OCI-LY7 (cell line): Measurements from ENCODE around the gene NIN. TPM values are rescaled to one million over a fixed set of nuclear protein-coding genes. Genes with fewer than 3 reads are reported as not detected.

Source experiments
- BruUV-seq: library from RNA; stranded (reverse); fragments of 400-500 nt; replicated peaks from 2 replicates; lab custom pipeline; 2021; lab: Mats Ljungman, UMichigan
- CTCF ChIA-PET: fragments of 300-600 bp; sonication (Branson Sonifier 250); formaldehyde crosslinking; loops from one replicate; lab custom pipeline; 2022; ENCODE audit warnings: antibody characterized with exemption; ENCODE audit not compliant: unreplicated experiment; lab: Charles Lee
- POLR2A ChIA-PET: fragments of 300-600 bp; sonication (Branson Sonifier 250); formaldehyde crosslinking; loops from one replicate; lab custom pipeline; 2022; ENCODE audit warnings: antibody characterized with exemption; lab: Charles Lee
- DNase-seq: peaks from one replicate; pipeline ENCODE4 v3.0.0-alpha.2; 2015; ENCODE audit warnings: low spot score
- H2AFZ ChIP-seq: fragments of 200-600 bp; sonication (generic), shearing (Covaris generic); 2 replicates; pipeline ENCODE4 v1.6.1; 2014; ENCODE audit warnings: mild to moderate bottlenecking, antibody characterized with exemption, low read length, moderate library complexity
- H3K27ac ChIP-seq: fragments of 200-600 bp; sonication (generic); 2 replicates; pipeline ENCODE4 v1.5.1; 2014; ENCODE audit warnings: mixed run types, low read depth, mild to moderate bottlenecking, moderate library complexity, low read length, inconsistent platforms; ENCODE audit not compliant: poor library complexity, severe bottlenecking
- H3K36me3 ChIP-seq: fragments of 200-600 bp; sonication (generic); 2 replicates; pipeline ENCODE4 v1.6.1; 2014; ENCODE audit warnings: mild to moderate bottlenecking, antibody characterized with exemption, low read length, moderate library complexity, mixed read lengths; ENCODE audit not compliant: insufficient read depth
- H3K4me1 ChIP-seq: fragments of 200-600 bp; sonication (generic); 2 replicates; pipeline ENCODE4 v1.5.1; 2014; ENCODE audit warnings: mild to moderate bottlenecking, low read length; ENCODE audit not compliant: insufficient read depth, poor library complexity, severe bottlenecking
- H3K4me2 ChIP-seq: fragments of 200-600 bp; sonication (generic); 2 replicates; pipeline ENCODE4 v1.6.1; 2014; ENCODE audit warnings: mild to moderate bottlenecking, low read length
- H3K4me3 ChIP-seq: fragments of 200-600 bp; sonication (generic); 2 replicates; pipeline ENCODE4 v1.5.1; 2014; ENCODE audit warnings: mild to moderate bottlenecking, low read depth, low read length; ENCODE audit not compliant: poor library complexity, severe bottlenecking
- H3K79me2 ChIP-seq: fragments of 200-600 bp; sonication (generic); 2 replicates; pipeline ENCODE4 v1.6.1; 2016; ENCODE audit warnings: low read depth, mild to moderate bottlenecking, low read length, moderate library complexity, mixed read lengths; ENCODE audit not compliant: insufficient read depth
- H3K9me2 ChIP-seq: fragments of 200-600 bp; sonication (generic); 2 replicates; pipeline ENCODE4 v1.6.1; 2016; ENCODE audit warnings: mild to moderate bottlenecking, low read length, mixed read lengths; ENCODE audit not compliant: insufficient read depth
- H3K9me3 ChIP-seq: fragments of 200-600 bp; sonication (generic); 2 replicates; pipeline ENCODE4 v1.6.1; 2014; ENCODE audit warnings: mild to moderate bottlenecking, mixed run types, low read length, mixed read lengths
- H4K20me1 ChIP-seq: fragments of 200-600 bp; sonication (generic); 2 replicates; pipeline ENCODE4 v1.6.1; 2014; ENCODE audit warnings: mild to moderate bottlenecking, antibody characterized with exemption, low read length, moderate library complexity, mixed read lengths; ENCODE audit not compliant: insufficient read depth
- CTCF ChIP-seq: fragments of 200-600 bp; sonication (generic); conservative IDR thresholded peaks from 2 replicates; pipeline ENCODE4 v1.5.1; 2014; ENCODE audit warnings: mild to moderate bottlenecking, antibody characterized with exemption, low read length, moderate library complexity, mixed read lengths
- EZH2phosphoT487 ChIP-seq: fragments of 200-600 bp; sonication (generic); IDR thresholded peaks from 2 replicates; pipeline ENCODE4 v1.6.1; 2018; ENCODE audit warnings: low read depth, borderline replicate concordance, mild to moderate bottlenecking, mixed run types, antibody characterized with exemption, low read length, moderate library complexity, mixed read lengths
- intact Hi-C: fragments of 100-400 bp; cut with micrococcal nuclease; formaldehyde crosslinking; loops from one replicate; pipeline ENCODE4 v1.10.0; 2022; ENCODE audit not compliant: unreplicated experiment
- total RNA-seq, 2 experiments: library from RNA; depleted of rRNA in 1 of 2; stranded (reverse); fragments of >200 nt in 1 of 2; shearing (Covaris generic) in 1 of 2; gene quantifications; 2 replicates each; pipeline ENCODE4 v1.2.3, GENCODE V29; 2014 to 2022

The NIN gene
- total RNA-seq, 2 experiments from 2014 or later, result 95.3 to 189 TPM

- Histone ChIP-seq H3K4me3 (no peak overlapping the region), H3K4me2 (no peak overlapping the region), H2AFZ (no peak overlapping the region), H3K36me3 (peaks cover 75% of the 10 kb centered on the region), H3K27ac (no peak overlapping the region), H3K9me3 (no peaks in the 10 kb centered on the region), H4K20me1 (no peaks in the 10 kb centered on the region), H3K9me2 (no peaks in the 10 kb centered on the region), H3K79me2 (peaks cover 35% of the 10 kb centered on the region; the same call in 1 of the 2 replicates), H3K4me1 (peaks cover 56% of the 10 kb centered on the region)
- DNase-seq, result no peak
- intact Hi-C loops, result no loop called here
- BruUV-seq, result no TSS peak
- ChIA-PET CTCF (no interaction called here), POLR2A (interaction anchor here (0.6 to 18.1 kb wide), 3 partner anchors 45 to 117 kb away, joined by 3 to 404 read pairs (median 4); partner anchors contain the start of gene NIN)
- TF ChIP-seq CTCF, result no peak
- TF ChIP-seq EZH2phosphoT487, result no peak
Measured at GRCh38 chr14:50783563-50783962, 47.4 kb downstream of the NIN start.

- POLR2A ChIA-PET, result interaction anchor here (0.6 to 1.0 kb wide), 4 partner anchors 13 to 1070 kb away, joined by 3 to 4 read pairs (median 3); no protein-coding TSS in a partner anchor
- CTCF ChIA-PET, result no interaction called here
- Histone ChIP-seq H3K27ac (no peak overlapping the region), H3K36me3 (peaks cover 70% of the 10 kb centered on the region), H3K79me2 (peaks cover 9% of the 10 kb centered on the region; the same call in 1 of the 2 replicates), H3K9me2 (no peaks in the 10 kb centered on the region), H3K4me2 (no peak overlapping the region), H4K20me1 (no peaks in the 10 kb centered on the region), H3K9me3 (no peaks in the 10 kb centered on the region), H3K4me1 (peaks cover 35% of the 10 kb centered on the region), H2AFZ (no peak overlapping the region), H3K4me3 (no peak overlapping the region)
- TF ChIP-seq CTCF (no peak), EZH2phosphoT487 (no peak)
- DNase-seq, result no peak
- intact Hi-C loops, result no loop called here
- BruUV-seq, result no TSS peak
Measured at GRCh38 chr14:50780393-50780792, 50.6 kb downstream of the NIN start.
